Stimulated activated CD4-positive, alpha-beta T cell treated with anti-CD3 and anti-CD28 coated beads, Interleukin-1b, Interleukin-23, amount 100 ng/mL, for 1 hour (primary cell): ENCODE measurements around the gene GDPGP1.
A peak's percentile ranks its signal among the peaks of the same experiment; 100 is the strongest.
"Not testable (repeated sequence)": the region's sequence is repeated elsewhere in the genome, so short reads cannot be mapped to it uniquely, and the experiment has no call there.

Experiments
- DNase-seq, 2 donors: peaks; one replicate each; pipeline ENCODE4 v3.0.0-alpha.2; 2020; ENCODE audit warnings: low read depth in 2 of 2

The GDPGP1 gene

GRCh38 chr15:90225504-90226234 is 8.3 kb upstream of the GDPGP1 start:
- no peak for DNase-seq

- no peak for DNase-seq
Observed at GRCh38 chr15:90227336-90227735, 6.7 kb upstream of the GDPGP1 start.

- DNase-seq = no peak
Observed at GRCh38 chr15:90227816-90228772, 5.9 kb upstream of the GDPGP1 start.

GRCh38 chr15:90228960-90229359 is 5.0 kb upstream of the GDPGP1 start:
- DNase-seq = no peak

DNA sequence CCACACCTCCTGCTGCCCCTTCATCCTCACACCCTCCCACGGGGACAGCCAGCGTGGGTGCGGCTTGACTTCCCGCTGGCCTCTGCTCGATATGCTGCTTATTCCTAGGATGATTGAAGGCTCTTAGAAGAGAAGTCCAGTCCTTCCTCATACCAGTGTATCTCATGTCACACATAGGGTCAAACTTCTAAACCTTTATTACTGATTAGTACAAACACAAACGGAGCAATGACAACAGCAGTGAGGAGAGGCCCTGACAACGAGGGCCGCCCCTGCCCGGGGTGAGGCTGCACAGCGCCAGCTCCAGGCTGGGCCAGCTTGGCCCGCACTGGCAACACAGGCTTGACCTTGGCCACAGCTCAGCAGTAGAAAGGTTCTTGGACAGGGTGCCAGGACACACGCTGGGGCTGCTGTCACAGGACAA is 3.9 kb upstream of the GDPGP1 start:
- DNase-seq = no peak

GRCh38 chr15:90230610-90231009 is 3.4 kb upstream of the GDPGP1 start:
- no peak for DNase-seq

- DNase-seq = peak; percentile 37 to 71
Observed at GRCh38 chr15:90231028-90232017, 2.7 kb upstream of the GDPGP1 start.

DNA sequence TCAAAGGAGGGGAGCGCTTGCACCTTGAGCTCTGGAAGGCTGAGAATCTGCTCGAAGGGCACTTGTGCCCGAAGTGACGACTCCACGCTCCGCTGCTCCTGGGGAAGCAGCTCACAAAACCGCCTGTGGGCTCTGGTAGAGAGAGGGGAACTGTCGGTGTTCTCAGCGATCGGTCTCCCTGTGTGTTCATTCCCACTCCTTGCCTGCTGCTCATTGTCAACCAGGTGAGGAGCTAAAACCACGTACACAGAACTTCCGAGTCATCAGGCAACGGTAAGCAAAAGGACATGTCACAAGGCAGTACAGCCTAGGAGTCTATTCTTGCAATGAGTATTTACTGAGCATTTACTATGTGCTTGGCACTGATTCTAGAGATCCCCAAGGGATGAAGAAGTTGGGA is 1.8 kb upstream of the GDPGP1 start:
- no peak for DNase-seq

DNA sequence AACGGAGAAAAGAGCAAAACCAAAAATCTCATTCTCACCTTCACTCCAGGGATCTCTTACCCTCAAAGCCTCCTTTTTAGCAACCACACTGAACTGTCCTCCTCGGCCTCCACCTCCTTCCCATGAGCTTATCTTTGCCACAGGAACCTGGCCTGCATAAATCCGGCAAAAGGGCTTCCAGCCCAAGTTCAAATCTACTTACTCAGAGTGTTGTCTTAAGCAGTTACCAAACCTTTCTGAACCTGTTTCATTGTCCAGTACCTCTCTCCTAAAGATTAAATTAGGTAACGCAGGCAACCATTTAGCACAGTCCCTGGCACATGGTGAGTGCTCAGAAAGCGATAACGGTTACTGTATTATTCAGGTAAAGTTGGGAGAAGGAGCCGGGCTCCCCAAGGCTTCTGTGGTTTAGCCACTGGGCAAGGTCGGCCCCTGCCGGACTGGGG is 1.0 kb upstream of the GDPGP1 start:
- DNase-seq = no peak

GRCh38 chr15:90233387-90234095 is 468 bp upstream of the GDPGP1 start, which contains the start of gene CIB1:
CIB1 (minus strand) TSS chr15:90233941; CDS start chr15:90233885, 56 bp downstream.
- peak; percentile 90 to 95 for DNase-seq

DNA sequence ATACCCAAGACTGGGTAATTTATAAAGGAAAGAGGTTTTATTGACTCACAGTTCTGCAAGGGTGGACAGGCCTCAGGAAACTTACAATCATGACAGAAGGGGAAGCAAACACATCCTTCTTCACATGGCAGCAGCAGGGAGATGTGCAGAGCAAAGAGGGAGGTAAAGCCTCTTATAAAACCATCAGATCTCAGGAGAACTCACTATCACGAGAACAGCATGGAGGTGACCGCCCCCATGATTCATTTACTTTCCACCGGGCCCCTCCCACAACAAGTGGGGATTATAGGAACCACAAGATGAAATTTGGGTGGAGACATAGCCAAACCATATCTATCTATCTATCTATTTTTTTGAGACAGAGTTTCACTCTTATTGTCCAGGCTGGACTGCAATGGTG is 5.4 kb downstream of the GDPGP1 start:
- DNase-seq = no peak

DNA sequence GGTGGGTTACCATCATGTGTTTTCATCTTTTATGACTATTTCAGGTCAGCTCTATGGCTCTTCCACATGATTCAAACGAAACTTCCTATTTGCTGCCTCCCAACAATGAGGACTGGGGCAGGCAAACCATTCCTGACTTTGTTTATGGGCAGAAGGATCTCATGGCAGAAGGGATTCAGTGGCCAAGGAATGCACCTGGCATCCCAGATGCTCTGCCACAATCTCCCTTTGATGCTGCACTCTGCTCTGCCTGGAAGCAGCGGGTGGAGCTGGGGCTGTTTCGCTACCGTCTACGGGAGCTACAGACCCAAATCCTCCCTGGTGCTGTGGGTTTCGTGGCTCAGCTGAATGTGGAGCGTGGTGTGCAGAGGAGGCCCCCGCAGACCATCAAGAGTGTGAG is 6.8 kb downstream of the GDPGP1 start:
- DNase-seq = no peak

- DNase-seq = no peak
Observed at GRCh38 chr15:90241343-90242192, 7.6 kb downstream of the GDPGP1 start.

DNA sequence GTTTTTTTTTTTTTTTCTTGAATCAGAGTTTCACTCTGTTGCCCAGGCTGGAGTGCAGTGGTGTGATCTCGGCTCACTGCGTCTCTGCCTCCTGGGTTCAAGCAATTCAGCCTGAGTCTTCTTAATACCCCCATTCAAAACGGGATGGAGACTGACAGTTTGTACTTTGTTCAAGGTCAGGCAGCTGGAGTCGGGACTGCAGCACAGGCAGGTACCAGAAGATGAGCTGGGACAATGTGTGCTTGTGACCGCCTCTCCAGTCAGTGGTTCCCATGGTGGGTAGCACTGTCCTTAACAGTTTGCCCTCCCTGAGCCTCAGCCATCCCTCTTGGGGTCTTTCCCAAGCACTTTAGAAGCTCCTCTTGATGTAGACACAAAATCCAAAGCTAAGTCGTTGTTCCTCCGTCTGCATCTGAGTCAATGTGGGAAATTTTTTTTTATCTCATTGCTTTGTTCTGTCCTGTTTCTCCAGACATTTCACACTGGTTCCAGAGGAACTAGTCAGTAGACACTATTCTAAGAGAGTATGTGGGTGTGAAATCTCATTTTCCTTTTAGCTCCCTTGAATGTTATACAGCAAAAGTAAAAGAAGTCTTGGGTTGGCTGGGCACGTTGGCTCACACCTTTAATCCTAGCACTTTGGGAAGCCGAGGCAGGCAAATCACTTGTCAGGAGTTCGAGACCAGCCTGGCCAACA is 10.1 kb downstream of the GDPGP1 start:
- no peak for DNase-seq

DNA sequence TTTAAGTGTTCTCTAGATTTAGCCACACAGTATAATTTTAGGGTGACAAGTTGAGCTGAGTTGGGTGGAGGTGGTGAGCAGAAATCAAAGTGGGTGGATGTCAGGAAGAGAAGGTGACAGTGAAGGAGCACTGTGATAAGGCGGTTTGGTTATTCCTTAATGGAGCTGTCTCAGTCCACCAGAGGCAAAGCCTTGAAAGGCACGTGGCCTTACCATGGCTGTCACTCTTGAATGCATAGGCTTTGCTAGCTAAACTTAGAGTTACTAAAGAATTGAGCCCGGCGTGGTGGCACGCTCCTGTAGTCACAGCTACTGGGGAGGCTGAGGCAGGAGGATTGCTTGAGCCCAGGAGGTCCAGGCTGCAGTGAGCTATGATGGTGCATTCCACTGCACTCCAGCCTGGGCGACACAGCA is 14.8 kb downstream of the GDPGP1 start:
- DNase-seq = no peak

- peak in 1 of 2 donors; percentile 65 for DNase-seq
Observed at GRCh38 chr15:90249203-90249863, 15.3 kb downstream of the GDPGP1 start, which contains the start of gene TTLL13. TTLL13 (plus strand) TSS chr15:90249556; CDS start chr15:90250631, 1,075 bp downstream.

DNA sequence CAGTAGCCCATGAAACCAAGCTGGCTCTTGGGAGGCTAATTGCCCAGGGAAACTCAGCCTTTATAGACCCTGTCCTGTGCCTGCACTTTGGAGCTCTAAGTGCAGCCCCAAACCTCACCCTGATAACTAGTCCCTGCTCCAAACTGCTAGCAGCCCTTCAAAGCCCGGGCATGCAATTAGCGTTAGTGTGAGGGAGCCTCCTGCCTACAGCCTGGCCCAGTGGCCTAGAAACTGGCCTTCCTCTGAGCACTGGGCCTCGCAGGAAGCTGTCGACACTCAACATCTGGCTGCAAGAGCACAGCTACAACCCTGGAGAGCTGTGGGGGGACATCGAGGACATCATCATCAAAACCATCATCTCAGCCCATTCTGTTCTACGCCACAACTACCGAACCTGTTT is 23.8 kb downstream of the GDPGP1 start:
- no peak for DNase-seq

DNA sequence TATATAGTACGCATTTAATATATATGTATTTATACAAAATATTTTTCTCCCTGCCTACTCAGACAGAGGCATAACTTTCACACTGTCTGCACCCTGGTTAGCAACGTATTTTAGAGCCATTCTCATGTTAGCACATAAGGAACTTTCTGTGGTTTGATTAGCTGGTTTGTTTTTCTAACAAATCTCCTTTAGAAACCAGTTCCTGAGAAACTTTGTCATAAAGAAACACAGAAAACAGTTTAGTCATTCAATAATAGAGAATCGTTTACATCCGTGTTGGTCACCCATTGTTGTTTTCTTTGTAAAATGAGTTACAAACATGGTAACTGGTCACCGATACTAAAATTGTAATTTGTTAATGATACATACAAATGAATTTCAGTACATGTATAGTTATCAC is 25.5 kb downstream of the GDPGP1 start:
- DNase-seq = no peak

GRCh38 chr15:90260731-90261130 is 26.7 kb downstream of the GDPGP1 start:
- not testable (repeated sequence) for DNase-seq
